Measurements from ENCODE around the gene PRDM5.

DNA sequence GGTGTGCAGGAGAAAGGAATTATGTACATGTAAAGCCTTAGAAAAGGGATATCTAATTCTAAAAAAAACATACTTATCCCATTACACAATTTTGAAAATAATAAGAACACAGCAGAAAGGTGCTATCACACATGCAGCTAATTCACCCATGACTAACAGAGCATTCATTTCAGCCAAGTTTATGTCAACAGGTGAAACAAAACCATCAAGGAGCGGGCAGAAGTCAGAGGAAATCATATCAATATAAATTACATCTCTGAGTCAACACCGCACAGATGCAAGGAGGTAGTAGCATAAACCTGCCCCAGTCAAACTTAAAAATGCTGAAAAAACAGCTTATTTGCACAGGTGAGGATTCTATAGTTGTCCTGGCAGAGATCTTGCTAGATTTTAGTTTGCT is 197.9 kb downstream of the PRDM5 start:
- no peak for TF ChIP-seq HDGF (IDR thresholded peaks at IDR 0.05; ENCODE audit: borderline replicate concordance)
- TF ChIP-seq FOXK2 (IDR thresholded peaks at IDR 0.05): no peak
- no peak for TF ChIP-seq SP1 (IDR thresholded peaks at IDR 0.05)
- TF ChIP-seq FOXM1 (IDR thresholded peaks at IDR 0.05; ENCODE audit: borderline replicate concordance): no peak
- no peak for TF ChIP-seq L3MBTL2 (conservative IDR thresholded peaks at IDR 0.05)
- TF ChIP-seq, protein P1, sequence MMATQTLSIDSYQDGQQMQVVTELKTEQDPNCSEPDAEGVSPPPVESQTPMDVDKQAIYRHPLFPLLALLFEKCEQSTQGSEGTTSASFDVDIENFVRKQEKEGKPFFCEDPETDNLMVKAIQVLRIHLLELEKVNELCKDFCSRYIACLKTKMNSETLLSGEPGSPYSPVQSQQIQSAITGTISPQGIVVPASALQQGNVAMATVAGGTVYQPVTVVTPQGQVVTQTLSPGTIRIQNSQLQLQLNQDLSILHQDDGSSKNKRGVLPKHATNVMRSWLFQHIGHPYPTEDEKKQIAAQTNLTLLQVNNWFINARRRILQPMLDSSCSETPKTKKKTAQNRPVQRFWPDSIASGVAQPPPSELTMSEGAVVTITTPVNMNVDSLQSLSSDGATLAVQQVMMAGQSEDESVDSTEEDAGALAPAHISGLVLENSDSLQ (IDR thresholded peaks at IDR 0.05): no peak
- no peak for TF ChIP-seq TARDBP (IDR thresholded peaks at IDR 0.05)
- no peak for TF ChIP-seq CTBP1 (IDR thresholded peaks at IDR 0.05; ENCODE audit: borderline replicate concordance)
- no peak for TF ChIP-seq ARNT (IDR thresholded peaks at IDR 0.05)
- no peak for TF ChIP-seq SUZ12 (IDR thresholded peaks at IDR 0.05)
- no peak for TF ChIP-seq ELF4 (IDR thresholded peaks at IDR 0.05)
- no peak for TF ChIP-seq FOXA1 (IDR thresholded peaks at IDR 0.05)
- no peak for TF ChIP-seq NFRKB (IDR thresholded peaks at IDR 0.05)
- TF ChIP-seq ZNF384 (IDR thresholded peaks at IDR 0.05): no peak
